ENCODE results near the gene RET.
"Not testable (repeated sequence)": the region's sequence is repeated elsewhere in the genome, so short reads cannot be mapped to it uniquely, and the experiment has no call there.

RET gene

DNA sequence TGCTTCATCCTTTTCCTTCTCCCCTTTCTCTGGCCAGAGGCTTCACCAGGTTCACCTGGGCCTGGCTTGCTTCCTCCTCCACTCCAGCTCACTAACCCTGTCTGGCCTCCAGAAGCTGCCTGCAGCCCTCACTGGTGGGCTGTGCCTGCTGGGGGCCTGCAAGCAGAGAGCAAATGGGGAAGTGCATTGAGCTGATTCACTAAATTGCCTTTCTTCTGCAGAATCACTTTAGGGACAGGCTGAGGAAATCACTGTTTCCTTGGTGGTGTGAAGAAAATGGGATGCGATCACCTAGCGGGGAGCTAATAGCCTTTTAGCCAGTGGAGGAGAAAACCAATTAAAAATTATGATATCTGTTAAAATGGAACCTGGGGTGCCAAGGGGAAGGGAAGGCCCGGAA, 3.0 kb downstream of the RET start:
- DNase-seq = no peak

DNA sequence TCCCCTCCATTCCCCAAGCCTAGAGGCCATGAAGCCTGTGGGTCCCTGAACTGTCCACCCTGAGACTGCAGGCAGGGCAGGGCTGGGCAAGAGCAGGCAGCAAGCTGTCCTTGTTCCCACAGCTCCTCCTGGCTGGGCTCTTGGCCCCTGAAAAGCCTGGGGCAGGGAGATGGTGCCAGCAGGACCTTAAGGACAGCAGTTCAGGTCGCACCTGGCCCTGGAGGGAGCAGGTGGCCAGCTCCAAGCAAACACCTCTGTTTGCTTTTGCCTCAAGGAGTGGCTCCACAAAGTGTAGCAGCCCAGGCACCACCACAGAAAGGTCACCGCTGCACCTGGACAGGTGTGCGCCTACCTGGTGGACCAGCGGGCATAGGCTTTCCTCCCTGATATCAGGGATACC, 5.2 kb downstream of the RET start:
- no peak for DNase-seq

DNA sequence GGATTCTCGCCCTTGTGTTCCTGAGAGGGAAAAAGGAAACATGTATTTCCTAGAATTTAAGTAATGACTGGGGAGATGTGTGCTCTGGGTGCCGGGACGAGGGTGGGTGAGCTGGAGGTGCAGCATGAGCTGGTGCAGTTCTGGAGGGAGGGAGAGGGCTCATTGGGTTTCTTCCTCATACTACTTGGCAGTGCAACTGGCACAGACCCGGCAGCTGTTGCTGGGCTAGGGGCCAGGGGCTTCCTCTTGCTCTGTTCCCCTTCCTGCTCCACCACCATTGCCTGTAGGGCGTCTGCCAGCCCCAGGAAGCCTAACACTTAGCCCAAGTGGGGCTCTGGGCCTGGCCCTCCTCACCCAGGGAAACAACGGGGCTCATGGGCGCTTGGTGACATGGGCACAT, 5.9 kb downstream of the RET start:
- no peak for DNase-seq

DNA sequence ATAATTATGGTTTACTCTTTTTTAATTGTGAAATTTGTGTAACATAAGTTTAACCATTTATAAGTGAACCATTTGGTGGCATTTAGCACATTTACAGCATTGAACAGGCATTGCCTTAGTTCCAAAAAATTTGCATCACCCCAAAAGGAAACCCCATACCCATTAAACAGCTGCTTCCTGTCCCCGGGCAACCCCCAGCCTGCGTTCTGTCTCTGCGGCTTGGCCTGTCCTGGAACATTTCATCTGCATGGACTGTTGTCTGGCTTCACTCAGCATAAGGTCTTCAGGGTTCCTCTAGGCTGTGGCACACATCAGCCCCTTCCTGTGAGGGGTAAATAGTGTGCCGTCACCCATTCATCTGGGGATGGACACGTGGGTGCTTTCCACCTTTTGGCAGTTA, 6.9 kb downstream of the RET start:
- no peak for DNase-seq

DNA sequence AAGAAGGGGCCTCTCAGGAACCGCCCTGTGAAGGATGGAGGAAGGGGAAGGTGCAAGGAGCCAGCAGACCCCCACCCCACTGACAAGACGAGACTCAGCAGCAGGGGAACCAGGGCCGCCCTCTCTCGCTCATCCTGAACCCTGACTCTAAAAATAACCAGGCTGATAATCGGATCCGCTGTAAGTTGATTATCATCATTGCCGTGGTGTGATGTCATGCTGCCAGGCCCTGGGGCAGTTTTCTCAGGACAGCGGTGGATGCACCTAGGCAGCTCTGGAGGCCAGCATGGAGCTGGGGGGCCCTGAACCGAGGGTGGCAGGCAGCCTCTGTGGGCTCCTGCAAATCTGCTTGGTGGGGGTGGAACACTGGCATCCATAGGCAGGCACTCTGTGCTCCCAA, 7.9 kb downstream of the RET start:
- no peak for DNase-seq

- DNase-seq = no peak
Measured at GRCh38 chr10:43086321-43086942, 9.6 kb downstream of the RET start.

DNA sequence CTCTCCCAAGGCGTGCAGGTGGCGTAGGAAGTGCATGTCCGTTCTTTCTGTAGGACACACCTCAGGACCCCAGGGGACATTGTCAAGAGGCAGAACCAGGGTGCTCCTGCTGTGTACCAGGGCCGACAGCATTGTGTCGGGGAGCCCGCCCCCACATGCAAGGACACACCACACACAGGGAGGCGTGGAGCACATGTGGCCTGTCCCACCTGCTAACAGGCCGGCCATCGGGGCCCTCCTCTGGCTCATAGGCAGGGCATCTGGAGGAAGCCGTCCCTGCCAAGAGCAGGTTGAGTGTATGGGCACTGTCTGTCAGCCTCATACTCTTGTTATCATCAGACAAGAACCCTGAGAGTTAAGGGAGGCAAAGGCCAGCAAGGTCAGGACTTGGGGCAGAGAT, 12.7 kb downstream of the RET start:
- no peak for DNase-seq

DNA sequence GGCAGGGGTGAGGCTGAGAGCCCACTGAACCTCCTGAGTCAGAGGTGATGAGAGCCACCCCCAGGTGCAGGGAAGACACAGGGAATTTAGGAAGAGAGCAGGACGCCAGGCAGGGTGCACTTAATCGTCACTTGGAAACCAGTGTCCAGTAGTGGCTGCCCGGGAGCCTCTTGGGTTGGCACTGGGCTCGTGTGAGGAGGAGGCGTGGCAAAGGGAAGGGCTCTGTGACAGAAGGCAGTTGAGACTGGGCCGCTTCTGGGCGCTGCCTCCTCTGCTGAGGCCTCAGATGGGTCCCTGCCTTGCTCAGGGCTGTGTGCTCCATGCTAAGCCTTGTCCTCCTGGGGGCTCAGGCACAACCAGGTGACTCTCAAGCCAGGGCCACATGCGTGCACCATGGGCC, 13.3 kb downstream of the RET start:
- DNase-seq = no peak

DNA sequence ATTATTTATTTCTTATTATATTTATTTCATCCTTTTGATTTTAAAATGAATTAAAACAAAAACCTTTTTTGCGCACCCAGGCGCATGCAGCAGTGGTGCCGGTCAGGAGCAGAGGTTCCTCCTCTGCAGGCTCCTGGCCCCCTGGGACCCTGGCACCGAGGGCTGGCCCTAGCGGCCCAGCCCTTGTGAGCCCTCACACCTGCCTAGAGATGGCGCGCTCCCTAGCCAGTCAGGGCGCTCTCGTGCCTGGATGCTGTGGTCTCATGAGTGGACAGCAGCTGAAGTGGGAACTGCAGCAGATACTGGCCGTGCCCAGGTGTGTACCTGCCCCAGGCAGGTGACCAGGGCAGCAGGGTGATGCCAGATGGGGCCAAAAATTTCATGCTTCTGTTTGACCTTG, 13.8 kb downstream of the RET start:
- DNase-seq = no peak

DNA sequence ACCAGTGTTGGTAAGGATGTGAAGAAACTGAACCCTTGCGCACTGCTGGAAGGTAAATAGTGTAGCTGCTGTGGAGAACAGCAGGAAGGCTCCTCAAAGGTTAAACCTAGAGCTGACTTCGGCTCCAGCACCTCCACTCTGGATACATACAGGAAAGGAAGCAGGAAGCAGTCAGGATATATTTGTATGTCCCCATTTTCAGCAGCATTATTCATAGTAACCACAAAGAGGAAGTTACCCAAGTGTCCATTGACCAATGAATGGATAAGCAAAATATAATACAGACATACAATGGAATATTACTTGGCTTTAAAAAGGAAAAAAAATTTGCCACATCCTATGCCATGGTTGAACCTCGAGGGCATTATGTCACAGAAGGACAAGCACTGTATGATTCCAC, 15.0 kb downstream of the RET start:
- no peak for DNase-seq

- no peak for DNase-seq
Measured at GRCh38 chr10:43093423-43094076, 16.7 kb downstream of the RET start.

DNA sequence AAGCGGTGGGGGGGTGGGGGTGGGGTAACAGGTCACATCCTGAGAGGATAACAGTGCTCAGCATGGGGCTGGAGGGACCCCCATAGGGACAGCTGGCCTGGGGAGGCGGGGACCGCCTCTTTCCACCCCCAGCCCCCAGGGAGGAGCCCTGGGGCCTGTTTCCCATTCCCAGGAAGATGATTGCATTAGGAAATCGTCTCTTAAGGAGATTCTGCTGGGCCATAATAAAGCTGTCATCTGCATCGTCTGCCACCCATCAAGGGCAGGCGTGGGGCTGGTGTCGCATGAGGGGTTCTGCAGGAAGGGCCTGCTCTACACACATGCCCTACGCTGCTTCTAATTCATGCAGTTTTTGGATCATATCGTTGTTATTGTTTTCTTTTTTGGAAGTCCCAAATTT, 17.2 kb downstream of the RET start:
- no peak for DNase-seq

GRCh38 chr10:43099339-43099738, 22.5 kb downstream of the RET start:
- not testable (repeated sequence) for DNase-seq

- no peak for DNase-seq
Measured at GRCh38 chr10:43099928-43100327, 23.1 kb downstream of the RET start.

DNA sequence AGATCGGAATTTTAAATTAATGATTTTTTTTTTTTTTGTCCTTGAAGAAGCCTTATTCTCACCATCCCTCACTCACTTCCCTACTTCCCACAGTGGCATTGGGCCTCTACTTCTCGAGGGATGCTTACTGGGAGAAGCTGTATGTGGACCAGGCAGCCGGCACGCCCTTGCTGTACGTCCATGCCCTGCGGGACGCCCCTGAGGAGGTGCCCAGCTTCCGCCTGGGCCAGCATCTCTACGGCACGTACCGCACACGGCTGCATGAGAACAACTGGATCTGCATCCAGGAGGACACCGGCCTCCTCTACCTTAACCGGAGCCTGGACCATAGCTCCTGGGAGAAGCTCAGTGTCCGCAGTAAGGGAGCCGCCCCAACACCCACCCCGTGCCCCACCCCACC, 23.5 kb downstream of the RET start:
- DNase-seq = no peak

DNA sequence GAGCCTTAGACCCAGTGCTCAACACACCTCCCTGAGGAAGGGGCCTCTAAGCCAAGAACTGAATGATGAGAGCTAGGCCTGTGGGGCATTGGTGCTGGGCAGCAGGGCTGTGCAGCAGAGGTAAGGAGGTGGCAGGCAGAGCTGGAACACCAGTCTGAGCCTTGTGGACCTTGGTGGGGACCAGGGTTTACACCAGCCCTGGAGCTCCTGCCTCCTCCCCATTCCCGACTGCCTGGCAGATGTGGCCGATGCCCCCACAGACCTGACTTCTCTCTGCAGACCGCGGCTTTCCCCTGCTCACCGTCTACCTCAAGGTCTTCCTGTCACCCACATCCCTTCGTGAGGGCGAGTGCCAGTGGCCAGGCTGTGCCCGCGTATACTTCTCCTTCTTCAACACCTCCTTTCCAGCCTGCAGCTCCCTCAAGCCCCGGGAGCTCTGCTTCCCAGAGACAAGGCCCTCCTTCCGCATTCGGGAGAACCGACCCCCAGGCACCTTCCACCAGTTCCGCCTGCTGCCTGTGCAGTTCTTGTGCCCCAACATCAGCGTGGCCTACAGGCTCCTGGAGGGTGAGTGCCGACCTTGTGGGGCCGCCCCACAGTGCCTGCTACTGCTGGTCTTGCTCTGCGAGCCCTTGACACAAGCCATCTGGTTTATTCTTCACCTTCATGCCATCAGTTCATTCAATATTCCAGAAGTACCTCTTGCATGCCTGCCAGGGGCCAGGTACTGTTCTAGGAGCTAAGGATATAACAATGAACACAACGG, 25.4 kb downstream of the RET start:
- DNase-seq = no peak

- DNase-seq = peak; percentile 69
Measured at GRCh38 chr10:43105102-43105955, 28.5 kb downstream of the RET start.

GRCh38 chr10:43105956-43106229, 29.0 kb downstream of the RET start:
- DNase-seq = no peak

GRCh38 chr10:43106256-43107091, 29.6 kb downstream of the RET start:
- DNase-seq = no peak

GRCh38 chr10:43108951-43109350, 32.1 kb downstream of the RET start:
- no peak for DNase-seq

- DNase-seq = no peak
Measured at GRCh38 chr10:43109671-43110249, 32.9 kb downstream of the RET start.

DNA sequence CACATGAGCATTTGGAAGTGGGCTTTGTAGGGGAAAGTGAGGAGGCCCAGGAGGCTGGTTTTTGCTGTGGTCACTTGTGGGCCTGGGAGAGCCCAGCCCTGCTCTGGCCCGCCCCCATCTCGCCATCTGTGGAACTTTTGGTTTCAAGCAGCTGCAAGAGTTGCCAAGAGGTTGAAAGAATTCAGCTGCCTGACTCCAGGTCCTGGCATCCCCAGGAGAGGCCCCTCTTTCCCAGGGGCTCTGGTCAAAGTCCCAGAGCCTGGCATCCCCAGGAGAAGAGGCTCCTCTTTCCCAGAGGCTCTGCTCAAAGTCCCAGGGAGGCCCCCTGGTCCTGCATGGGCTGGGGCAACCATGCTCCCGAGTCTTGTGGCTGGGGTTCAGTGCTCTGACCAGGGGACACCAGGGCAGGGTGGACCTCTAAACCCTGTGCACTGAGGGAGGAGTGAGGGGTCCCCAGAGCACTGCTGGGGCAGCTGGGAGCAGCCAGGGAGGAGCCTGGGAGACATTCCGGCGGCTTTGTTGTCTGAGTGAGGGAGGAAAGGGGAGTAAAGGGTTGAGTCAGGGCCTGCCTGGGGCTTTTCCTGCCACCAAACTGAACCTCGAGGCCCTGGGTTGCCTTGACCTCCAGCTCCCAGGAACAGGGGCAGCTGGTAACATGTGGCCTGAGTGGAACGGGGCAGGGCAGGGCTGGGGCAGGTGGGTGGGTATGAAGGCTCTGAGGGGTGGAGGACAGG, 33.6 kb downstream of the RET start:
- DNase-seq = no peak

Data from midbrain (tissue), 1 donor.